OCI-LY7 (cell line): Measurements from ENCODE around the gene NCAN.

Experiments
- EZH2phosphoT487 ChIP-seq: fragments of 200-600 bp; sonication (generic); IDR thresholded peaks from 2 replicates; pipeline ENCODE4 v1.6.1; 2018; ENCODE audit warnings: low read depth, borderline replicate concordance, mild to moderate bottlenecking, mixed run types, antibody characterized with exemption, low read length, moderate library complexity, mixed read lengths
- TF ChIP-seq, protein P1 (sequence below): fragments of 200-600 bp; sonication (generic); conservative IDR thresholded peaks from 2 replicates; pipeline ENCODE4 v1.5.1; 2014; ENCODE audit warnings: mild to moderate bottlenecking, antibody characterized with exemption, low read length, moderate library complexity, mixed read lengths

DNA sequence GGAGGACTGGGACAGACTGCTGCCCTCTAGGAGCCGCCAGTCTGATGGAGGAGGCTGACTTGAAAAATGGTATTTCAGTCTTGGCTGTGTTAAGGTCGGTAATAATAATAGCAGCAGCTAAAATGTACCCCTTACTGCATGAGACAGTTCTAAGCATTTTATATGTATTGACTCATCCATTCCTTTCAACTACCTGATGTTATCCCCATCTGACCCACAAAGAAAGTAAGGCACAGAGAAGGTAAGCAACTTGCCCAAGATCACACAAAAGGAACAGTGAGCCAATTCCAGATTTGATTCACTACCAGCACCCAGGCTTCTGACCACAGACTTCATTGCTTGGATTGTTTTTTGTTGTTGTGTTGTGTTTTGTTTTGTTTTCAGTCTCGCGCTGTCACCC, 4.0 kb downstream of the NCAN start:
- TF ChIP-seq, protein P1, sequence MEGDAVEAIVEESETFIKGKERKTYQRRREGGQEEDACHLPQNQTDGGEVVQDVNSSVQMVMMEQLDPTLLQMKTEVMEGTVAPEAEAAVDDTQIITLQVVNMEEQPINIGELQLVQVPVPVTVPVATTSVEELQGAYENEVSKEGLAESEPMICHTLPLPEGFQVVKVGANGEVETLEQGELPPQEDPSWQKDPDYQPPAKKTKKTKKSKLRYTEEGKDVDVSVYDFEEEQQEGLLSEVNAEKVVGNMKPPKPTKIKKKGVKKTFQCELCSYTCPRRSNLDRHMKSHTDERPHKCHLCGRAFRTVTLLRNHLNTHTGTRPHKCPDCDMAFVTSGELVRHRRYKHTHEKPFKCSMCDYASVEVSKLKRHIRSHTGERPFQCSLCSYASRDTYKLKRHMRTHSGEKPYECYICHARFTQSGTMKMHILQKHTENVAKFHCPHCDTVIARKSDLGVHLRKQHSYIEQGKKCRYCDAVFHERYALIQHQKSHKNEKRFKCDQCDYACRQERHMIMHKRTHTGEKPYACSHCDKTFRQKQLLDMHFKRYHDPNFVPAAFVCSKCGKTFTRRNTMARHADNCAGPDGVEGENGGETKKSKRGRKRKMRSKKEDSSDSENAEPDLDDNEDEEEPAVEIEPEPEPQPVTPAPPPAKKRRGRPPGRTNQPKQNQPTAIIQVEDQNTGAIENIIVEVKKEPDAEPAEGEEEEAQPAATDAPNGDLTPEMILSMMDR, result no peak
- TF ChIP-seq EZH2phosphoT487, result no peak
